K562 (cell line): ENCODE data around the gene INKA2. TPM values are rescaled to one million over a fixed set of nuclear protein-coding genes. Genes with fewer than 3 reads are reported as not detected.

Source experiments
- AFF4 ChIP-seq: sonication (generic); formaldehyde crosslinking; IDR thresholded peaks from 2 replicates; pipeline ENCODE4 v1.8.0; 2023; ENCODE audit warnings: mild to moderate bottlenecking, missing genetic modification reagents
- BRCA1 ChIP-seq, 2 experiments: fragments of 450-650 bp in 1 of 2; sonication (generic) in 1 of 2; formaldehyde crosslinking in 1 of 2; IDR thresholded peaks; 2 replicates each; pipeline versions ENCODE4 v1.5.0 to v1.6.1; 2017 to 2020; ENCODE audit warnings: mild to moderate bottlenecking in 1 of 2, missing genetic modification reagents in 1 of 2
- BRD9 ChIP-seq: fragments of 450-650 bp; IDR thresholded peaks from 2 replicates; pipeline ENCODE4 v1.6.1; 2018; ENCODE audit warnings: low read depth; ENCODE audit not compliant: partially characterized antibody
- CAMTA2 ChIP-seq: fragments of 250-450 bp; sonication (Bioruptor Pico); conservative IDR thresholded peaks from 2 replicates; pipeline ENCODE4 v1.5.1; 2022
- NR1H2 ChIP-seq: sonication (generic); formaldehyde crosslinking; IDR thresholded peaks from 2 replicates; pipeline ENCODE4 v1.4.0; 2020; ENCODE audit warnings: mild to moderate bottlenecking, missing genetic modification reagents
- NR2C2 ChIP-seq, 2 experiments: fragments of 200-800 bp in 1 of 2; sonication (Bioruptor generic) in 1 of 2; sonication (generic) in 1 of 2; formaldehyde crosslinking in 1 of 2; IDR thresholded peaks; 2 replicates each; pipeline versions ENCODE4 v1.6.1 to v1.8.0; 2016 to 2022; ENCODE audit warnings: mild to moderate bottlenecking in 1 of 2, missing compliant biosample characterization in 1 of 2, missing genetic modification characterization in 1 of 2, missing genetic modification reagents in 1 of 2
- NUFIP1 ChIP-seq: fragments of 450-650 bp; IDR thresholded peaks from 2 replicates; pipeline ENCODE4 v1.6.1; 2018; ENCODE audit not compliant: partially characterized antibody
- POLR2A ChIP-seq: fragments of 450-650 bp; conservative IDR thresholded peaks from 2 replicates; pipeline ENCODE4 v1.6.1; 2016
- SMARCA4 ChIP-seq: fragments of 450-650 bp; IDR thresholded peaks from 2 replicates; pipeline ENCODE4 v1.6.1; 2016
- TBL1XR1 ChIP-seq, 2 experiments: IDR thresholded peaks; 2 replicates each; pipeline ENCODE4 v1.6.1; 2012; ENCODE audit warnings: improper control_type of control experiment in 2 of 2, low read length in 2 of 2, mild to moderate bottlenecking in 1 of 2
- TCF15 ChIP-seq: fragments of 250-450 bp; sonication (Bioruptor Pico); IDR thresholded peaks from 2 replicates; pipeline ENCODE4 v1.8.0; 2022; ENCODE audit warnings: moderate library complexity, mild to moderate bottlenecking, inconsistent platforms
- U2AF1 ChIP-seq: fragments of 200-400 bp; formaldehyde crosslinking; optimal IDR thresholded peaks from 2 replicates; pipeline ENCODE3; 2017; ENCODE audit warnings: mild to moderate bottlenecking, low read depth, low read length, moderate library complexity
- ZFX ChIP-seq: sonication (generic); formaldehyde crosslinking; IDR thresholded peaks from 2 replicates; pipeline ENCODE4 v1.8.0; 2022; ENCODE audit warnings: mild to moderate bottlenecking, missing genetic modification reagents, moderate library complexity
- ZNF184 ChIP-seq: sonication (generic); formaldehyde crosslinking; IDR thresholded peaks from 2 replicates; pipeline ENCODE4 v1.5.0; 2020; ENCODE audit warnings: missing genetic modification reagents
- ZNF695 ChIP-seq: fragments of 450-650 bp; formaldehyde crosslinking; IDR thresholded peaks from 2 replicates; pipeline ENCODE4 v1.4.0; 2020; ENCODE audit warnings: mild to moderate bottlenecking, moderate library complexity
- ZNF75A ChIP-seq: fragments of 450-650 bp; formaldehyde crosslinking; IDR thresholded peaks from 2 replicates; pipeline ENCODE4 v1.4.0; 2020; ENCODE audit warnings: mild to moderate bottlenecking
- polyA plus RNA-seq, 8 experiments: library from polyadenylated mRNA; depleted of rRNA in 4 of 8; stranded (reverse) in 5 of 8; unstranded in 3 of 8; fragments of >200 nt; fragmentation: Nextera tagmentation in 2 of 8; fragmentation: Illumina TruSeq in 1 of 8; extraction: Ambion mirVana in 2 of 8; extraction: Trizol in 1 of 8; gene quantifications; 2 replicates each; pipeline versions ENCODE4 v1.2.1 to v1.2.3, GENCODE V29; 2011 to 2014; ENCODE audit warnings: inconsistent platforms in 1 of 8, missing spikeins in 1 of 8
- total RNA-seq, 7 experiments: library from RNA; depleted of rRNA in 6 of 7; stranded (reverse); fragments of >200 nt in 6 of 7; fragmentation: Illumina TruSeq in 2 of 7; extraction: Trizol in 2 of 7; gene quantifications; 2 replicates each; pipeline versions ENCODE4 v1.2.1 to v1.2.3, GENCODE V29; 2011 to 2021; ENCODE audit warnings: low replicate concordance in 1 of 7
- TF ChIP-seq, protein P1 (sequence below), 2 experiments: fragments of 450-650 bp; IDR thresholded peaks; 2 replicates each; pipeline ENCODE4 v1.6.1; 2016
- TF ChIP-seq, protein P2 (sequence below): IDR thresholded peaks from 3 replicates; pipeline ENCODE4 v1.6.1; 2011; ENCODE audit warnings: borderline replicate concordance, mild to moderate bottlenecking, moderate library complexity; ENCODE audit not compliant: insufficient read length; ENCODE audit errors: extremely low read depth

INKA2 gene
- total and polyA plus RNA-seq, 9 of the 15 experiments (the other 6 are each of a cell fraction or from before 2014, with no cell fraction given), result 0.04 to 1.4 (median 0.26) TPM; not detected in 1

DNA sequence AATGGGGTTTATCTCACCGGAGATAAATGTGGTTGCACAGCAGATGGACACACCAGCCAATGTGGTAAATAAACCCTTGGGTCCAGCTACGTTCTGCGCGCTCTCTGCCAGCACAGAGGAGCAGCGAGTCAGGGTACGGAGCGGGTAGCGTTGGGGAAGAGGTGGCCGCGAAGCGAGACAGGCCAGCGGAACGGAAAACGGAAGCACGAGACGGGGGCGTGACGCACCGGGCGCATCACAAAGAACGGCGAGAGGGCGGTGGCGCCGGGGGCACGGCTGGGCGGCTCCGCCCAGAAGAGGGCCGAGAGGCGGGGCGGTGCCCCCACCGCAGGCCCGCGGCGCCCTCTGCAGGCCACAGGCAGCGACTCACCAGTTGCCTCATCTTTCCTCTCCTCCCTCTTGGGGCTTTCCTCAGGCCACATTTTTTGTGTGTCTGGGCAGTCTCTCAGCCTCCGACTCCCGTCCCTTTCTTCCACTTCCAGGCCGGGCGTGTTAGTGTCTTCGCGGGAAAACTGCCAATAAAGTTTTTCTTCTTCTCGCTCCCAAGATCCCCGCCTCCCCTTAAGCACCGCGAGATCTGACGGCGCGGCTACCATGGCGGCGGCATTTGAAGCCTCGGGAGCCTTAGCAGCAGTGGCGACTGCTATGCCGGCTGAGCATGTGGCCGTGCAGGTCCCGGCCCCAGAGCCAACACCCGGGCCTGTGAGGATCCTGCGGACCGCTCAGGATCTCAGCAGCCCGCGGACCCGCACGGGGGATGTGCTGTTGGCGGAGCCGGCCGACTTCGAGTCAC is 16.3 kb upstream of the INKA2 start, which contains the start of gene DDX20 (continued):
- peak; percentile 53; the same call in 1 of the 2 replicates for TF ChIP-seq SMARCA4
- peak; percentile 42 for TF ChIP-seq U2AF1
- peak; percentile 93 for TF ChIP-seq POLR2A
- TF ChIP-seq NUFIP1, result no peak
- TF ChIP-seq TBL1XR1 (IDR thresholded peaks at IDR 0.05; ENCODE audit: low read length in 2 of 2), result peak; percentile 57 to 60
- TF ChIP-seq ZNF75A (CRISPR knock-in tag), result 0 out of 2 replicates have a peak, but pooled peaks have one; percentile 5
- TF ChIP-seq ZNF695, result no peak
- TF ChIP-seq BRD9, result no peak
- no peak; the same call in 1 of the 2 replicates for TF ChIP-seq NR2C2 (CRISPR knock-in tag; IDR thresholded peaks at IDR 0.05)
- peak; percentile 86 for TF ChIP-seq NR2C2 (tag; IDR thresholded peaks at IDR 0.05)
- peak; percentile 91 for TF ChIP-seq ZFX (CRISPR knock-in tag)
- TF ChIP-seq NR1H2, result no peak
- TF ChIP-seq, protein P1, sequence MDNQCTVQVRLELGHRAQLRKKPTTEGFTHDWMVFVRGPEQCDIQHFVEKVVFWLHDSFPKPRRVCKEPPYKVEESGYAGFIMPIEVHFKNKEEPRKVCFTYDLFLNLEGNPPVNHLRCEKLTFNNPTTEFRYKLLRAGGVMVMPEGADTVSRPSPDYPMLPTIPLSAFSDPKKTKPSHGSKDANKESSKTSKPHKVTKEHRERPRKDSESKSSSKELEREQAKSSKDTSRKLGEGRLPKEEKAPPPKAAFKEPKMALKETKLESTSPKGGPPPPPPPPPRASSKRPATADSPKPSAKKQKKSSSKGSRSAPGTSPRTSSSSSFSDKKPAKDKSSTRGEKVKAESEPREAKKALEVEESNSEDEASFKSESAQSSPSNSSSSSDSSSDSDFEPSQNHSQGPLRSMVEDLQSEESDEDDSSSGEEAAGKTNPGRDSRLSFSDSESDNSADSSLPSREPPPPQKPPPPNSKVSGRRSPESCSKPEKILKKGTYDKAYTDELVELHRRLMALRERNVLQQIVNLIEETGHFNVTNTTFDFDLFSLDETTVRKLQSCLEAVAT (IDR thresholded peaks at IDR 0.05), result peak; percentile 28 to 58; a peak in 1 of 4 replicates
- TF ChIP-seq AFF4 (CRISPR knock-in tag), result peak; percentile 98
- no peak for TF ChIP-seq BRCA1 (IDR thresholded peaks at IDR 0.05)
- TF ChIP-seq BRCA1 (CRISPR knock-in tag; IDR thresholded peaks at IDR 0.05), result no peak
- TF ChIP-seq, protein P2, sequence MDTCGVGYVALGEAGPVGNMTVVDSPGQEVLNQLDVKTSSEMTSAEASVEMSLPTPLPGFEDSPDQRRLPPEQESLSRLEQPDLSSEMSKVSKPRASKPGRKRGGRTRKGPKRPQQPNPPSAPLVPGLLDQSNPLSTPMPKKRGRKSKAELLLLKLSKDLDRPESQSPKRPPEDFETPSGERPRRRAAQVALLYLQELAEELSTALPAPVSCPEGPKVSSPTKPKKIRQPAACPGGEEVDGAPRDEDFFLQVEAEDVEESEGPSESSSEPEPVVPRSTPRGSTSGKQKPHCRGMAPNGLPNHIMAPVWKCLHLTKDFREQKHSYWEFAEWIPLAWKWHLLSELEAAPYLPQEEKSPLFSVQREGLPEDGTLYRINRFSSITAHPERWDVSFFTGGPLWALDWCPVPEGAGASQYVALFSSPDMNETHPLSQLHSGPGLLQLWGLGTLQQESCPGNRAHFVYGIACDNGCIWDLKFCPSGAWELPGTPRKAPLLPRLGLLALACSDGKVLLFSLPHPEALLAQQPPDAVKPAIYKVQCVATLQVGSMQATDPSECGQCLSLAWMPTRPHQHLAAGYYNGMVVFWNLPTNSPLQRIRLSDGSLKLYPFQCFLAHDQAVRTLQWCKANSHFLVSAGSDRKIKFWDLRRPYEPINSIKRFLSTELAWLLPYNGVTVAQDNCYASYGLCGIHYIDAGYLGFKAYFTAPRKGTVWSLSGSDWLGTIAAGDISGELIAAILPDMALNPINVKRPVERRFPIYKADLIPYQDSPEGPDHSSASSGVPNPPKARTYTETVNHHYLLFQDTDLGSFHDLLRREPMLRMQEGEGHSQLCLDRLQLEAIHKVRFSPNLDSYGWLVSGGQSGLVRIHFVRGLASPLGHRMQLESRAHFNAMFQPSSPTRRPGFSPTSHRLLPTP, result peak; percentile 0
- TF ChIP-seq CAMTA2 (CRISPR knock-in tag), result 0 out of 2 replicates have a peak, but pooled peaks have one; percentile 10
- no peak for TF ChIP-seq TCF15 (CRISPR knock-in tag)
- TF ChIP-seq ZNF184 (CRISPR knock-in tag), result no peak
